Inferior parietal cortex (tissue), 1 donor: Measurements from ENCODE around the gene ABCB8.
"Not testable (repeated sequence)": the region's sequence is repeated elsewhere in the genome, so short reads cannot be mapped to it uniquely, and the experiment has no call there.

Experiments
- DNase-seq: peaks from one replicate; pipeline ENCODE4 v3.0.0-alpha.2; 2016; ENCODE audit errors: extremely low spot score

ABCB8 gene

GRCh38 chr7:151013733-151014497, 14.3 kb upstream of the ABCB8 start:
- no peak for DNase-seq

GRCh38 chr7:151014950-151015349, 13.3 kb upstream of the ABCB8 start:
- no peak for DNase-seq

- no peak for DNase-seq
Measured at GRCh38 chr7:151015967-151016366, 12.3 kb upstream of the ABCB8 start.

GRCh38 chr7:151016505-151016904, 11.7 kb upstream of the ABCB8 start:
- no peak for DNase-seq

- DNase-seq = no peak
Measured at GRCh38 chr7:151016942-151017341, 11.3 kb upstream of the ABCB8 start.

GRCh38 chr7:151017370-151017952, 10.8 kb upstream of the ABCB8 start:
- no peak for DNase-seq

- no peak for DNase-seq
Measured at GRCh38 chr7:151017953-151018420, 10.3 kb upstream of the ABCB8 start.

- no peak for DNase-seq
Measured at GRCh38 chr7:151018421-151019129, 9.7 kb upstream of the ABCB8 start.

- no peak for DNase-seq
Measured at GRCh38 chr7:151019130-151019447, 9.2 kb upstream of the ABCB8 start.

- no peak for DNase-seq
Measured at GRCh38 chr7:151020231-151020630, 8.0 kb upstream of the ABCB8 start.

GRCh38 chr7:151023232-151023631, 5.0 kb upstream of the ABCB8 start:
- DNase-seq = no peak

- no peak for DNase-seq
Measured at GRCh38 chr7:151024435-151025056, 3.7 kb upstream of the ABCB8 start, which contains the start of gene ATG9B. Gene ATG9B (minus strand): TSS chr7:151024494. CDS start chr7:151024423, 71 bp downstream.

GRCh38 chr7:151025924-151026671, 2.2 kb upstream of the ABCB8 start:
- no peak for DNase-seq

GRCh38 chr7:151026771-151027727, 1.2 kb upstream of the ABCB8 start:
- DNase-seq = not testable (repeated sequence)

- DNase-seq = not testable (repeated sequence)
Measured at GRCh38 chr7:151027728-151028130, 521 bp upstream of the ABCB8 start.

GRCh38 chr7:151028948-151029501, 775 bp downstream of the ABCB8 start:
- no peak for DNase-seq

- DNase-seq = no peak
Measured at GRCh38 chr7:151031011-151031410, 2.8 kb downstream of the ABCB8 start.

- no peak for DNase-seq
Measured at GRCh38 chr7:151032936-151033863, 5.0 kb downstream of the ABCB8 start.

- DNase-seq = no peak
Measured at GRCh38 chr7:151033864-151034249, 5.6 kb downstream of the ABCB8 start.
